Astrocyte (in vitro differentiated cells and primary cell): ENCODE data around the gene ZNF346. TPM values are rescaled to one million over a fixed set of nuclear protein-coding genes. Genes with fewer than 3 reads are reported as not detected.
"Not testable (repeated sequence)": the region's sequence is repeated elsewhere in the genome, so short reads cannot be mapped to it uniquely, and the experiment has no call there.

Experiments used
- DNase-seq: peaks from one replicate; pipeline ENCODE4 v3.0.0-alpha.2; 2010; ENCODE audit warnings: low read depth
- FAIRE-seq: peaks from 2 replicates; lab custom pipeline; 2011; peaks lifted over from hg19 to GRCh38; lab: Jason Lieb, UNC
- H2AFZ ChIP-seq: 2 replicates; pipeline ENCODE4 v1.6.0; 2012; ENCODE audit warnings: low read depth, low read length, inconsistent platforms
- H3K27ac ChIP-seq: 2 replicates; pipeline ENCODE4 v1.5.1; 2011; ENCODE audit warnings: low read depth, low read length, inconsistent platforms
- H3K27me3 ChIP-seq: 2 replicates; pipeline ENCODE4 v1.6.0; 2011; ENCODE audit warnings: low read length, inconsistent platforms; ENCODE audit not compliant: insufficient read depth
- H3K36me3 ChIP-seq: 2 replicates; pipeline ENCODE4 v1.5.1; 2011; ENCODE audit warnings: low read length, inconsistent platforms; ENCODE audit not compliant: insufficient read depth
- H3K4me1 ChIP-seq: 2 replicates; pipeline ENCODE4 v1.5.1; 2011; ENCODE audit warnings: low read length, inconsistent platforms; ENCODE audit not compliant: insufficient read depth
- H3K4me2 ChIP-seq: 2 replicates; pipeline ENCODE4 v1.6.0; 2012; ENCODE audit warnings: low read length, inconsistent platforms
- H3K4me3 ChIP-seq: 2 replicates; pipeline ENCODE4 v1.5.1; 2011; ENCODE audit warnings: low read depth, mild to moderate bottlenecking, low read length, inconsistent platforms; ENCODE audit not compliant: insufficient read depth
- H3K79me2 ChIP-seq: 2 replicates; pipeline ENCODE4 v1.6.0; 2012; ENCODE audit warnings: mild to moderate bottlenecking, low read length, inconsistent platforms; ENCODE audit not compliant: insufficient read depth
- H3K9ac ChIP-seq: 2 replicates; pipeline ENCODE4 v1.6.0; 2012; ENCODE audit warnings: mild to moderate bottlenecking, low read length, inconsistent platforms
- H3K9me3 ChIP-seq: 2 replicates; pipeline ENCODE4 v1.5.1; 2012; ENCODE audit warnings: low read depth, mild to moderate bottlenecking, low read length, inconsistent platforms; ENCODE audit not compliant: insufficient read depth
- H4K20me1 ChIP-seq: 2 replicates; pipeline ENCODE4 v1.6.0; 2012; ENCODE audit warnings: low read length, inconsistent platforms; ENCODE audit not compliant: insufficient read depth
- H3K27ac Mint-ChIP-seq: one replicate; pipeline ENCODE4 v1.8.0; 2021; ENCODE audit warnings: mild to moderate bottlenecking, mixed read lengths; ENCODE audit not compliant: unreplicated experiment
- H3K27me3 Mint-ChIP-seq: one replicate; pipeline ENCODE4 v1.8.0; 2021; ENCODE audit warnings: low read depth, mixed read lengths; ENCODE audit not compliant: unreplicated experiment
- H3K36me3 Mint-ChIP-seq: one replicate; pipeline ENCODE4 v1.8.0; 2021; ENCODE audit warnings: low read depth, mixed read lengths; ENCODE audit not compliant: unreplicated experiment
- H3K4me1 Mint-ChIP-seq: one replicate; pipeline ENCODE4 v1.8.0; 2021; ENCODE audit warnings: low read depth, mixed read lengths; ENCODE audit not compliant: unreplicated experiment
- H3K4me3 Mint-ChIP-seq: one replicate; pipeline ENCODE4 v1.8.0; 2021; ENCODE audit warnings: mild to moderate bottlenecking, moderate library complexity, mixed read lengths; ENCODE audit not compliant: unreplicated experiment
- H3K9me3 Mint-ChIP-seq: one replicate; pipeline ENCODE4 v1.8.0; 2021; ENCODE audit warnings: mild to moderate bottlenecking, mixed read lengths; ENCODE audit not compliant: unreplicated experiment
- CTCF ChIP-seq: IDR thresholded peaks from 2 replicates; pipeline ENCODE4 v1.5.1; 2011; ENCODE audit warnings: low read depth, mild to moderate bottlenecking, inconsistent platforms, low read length, moderate library complexity; ENCODE audit not compliant: insufficient read depth
- EZH2 ChIP-seq: IDR thresholded peaks from 2 replicates; pipeline ENCODE4 v1.6.1; 2012; ENCODE audit warnings: mild to moderate bottlenecking, low read length, inconsistent platforms; ENCODE audit not compliant: insufficient read depth
- total RNA-seq: library from RNA; stranded (reverse); gene quantifications from 2 replicates; pipeline ENCODE4 v1.2.1, GENCODE V29; 2021

ZNF346 gene
- total RNA-seq, 1 donor from 2014 or later: 13.8 TPM

- Mint-ChIP-seq H3K9me3 (no peaks in the 10 kb centered on the region), H3K36me3 (peaks cover 16% of the 10 kb centered on the region), H3K4me3 (no peak overlapping the region), H3K27me3 (no peaks in the 10 kb centered on the region), H3K27ac (no peak overlapping the region), H3K4me1 (no peaks in the 10 kb centered on the region)
- no peak overlapping the region for H3K4me3 ChIP-seq
- H3K9me3 ChIP-seq: no peaks in the 10 kb centered on the region
- no peak overlapping the region for H3K4me2 ChIP-seq
- TF ChIP-seq CTCF: no peak
- no peak for TF ChIP-seq EZH2
- DNase-seq (no peak), FAIRE-seq (no peak)
- H3K79me2 ChIP-seq: peaks cover 8% of the 10 kb centered on the region
- no peak overlapping the region for H3K27ac ChIP-seq
- H4K20me1 ChIP-seq: peaks cover 16% of the 10 kb centered on the region
- no peaks in the 10 kb centered on the region for H3K27me3 ChIP-seq
- H3K4me1 ChIP-seq: no peaks in the 10 kb centered on the region
- no peak overlapping the region for H2AFZ ChIP-seq
- no peak overlapping the region for H3K9ac ChIP-seq
- peaks cover 32% of the 10 kb centered on the region for H3K36me3 ChIP-seq
Observed at GRCh38 chr5:177043958-177044357, 21.5 kb downstream of the ZNF346 start.

GRCh38 chr5:177044641-177045040 lies 22.1 kb downstream of the ZNF346 start:
- no peak overlapping the region for H3K27ac Mint-ChIP-seq
- Histone ChIP-seq H3K79me2 (peaks cover under 1% of the 10 kb centered on the region), H2AFZ (no peak overlapping the region), H4K20me1 (peaks cover 9% of the 10 kb centered on the region), H3K27ac (no peak overlapping the region), H3K9ac (no peak overlapping the region), H3K4me3 (no peak overlapping the region), H3K36me3 (peaks cover 38% of the 10 kb centered on the region), H3K4me1 (no peaks in the 10 kb centered on the region), H3K4me2 (no peak overlapping the region), H3K9me3 (no peaks in the 10 kb centered on the region), H3K27me3 (no peaks in the 10 kb centered on the region)
- no peaks in the 10 kb centered on the region for H3K27me3 Mint-ChIP-seq
- no peaks in the 10 kb centered on the region for H3K4me1 Mint-ChIP-seq
- no peak overlapping the region for H3K4me3 Mint-ChIP-seq
- no peaks in the 10 kb centered on the region for H3K9me3 Mint-ChIP-seq
- FAIRE-seq (no peak), DNase-seq (no peak)
- H3K36me3 Mint-ChIP-seq: peaks cover 16% of the 10 kb centered on the region
- TF ChIP-seq EZH2 (no peak), CTCF (no peak)

- no peak overlapping the region for H3K4me2 ChIP-seq
- H3K4me1 ChIP-seq: no peaks in the 10 kb centered on the region
- Mint-ChIP-seq H3K27me3 (no peaks in the 10 kb centered on the region), H3K4me1 (no peaks in the 10 kb centered on the region), H3K27ac (no peak overlapping the region), H3K4me3 (no peak overlapping the region), H3K36me3 (peaks cover 16% of the 10 kb centered on the region), H3K9me3 (no peaks in the 10 kb centered on the region)
- peaks cover 9% of the 10 kb centered on the region for H4K20me1 ChIP-seq
- H3K9me3 ChIP-seq: no peaks in the 10 kb centered on the region
- DNase-seq: no peak
- peaks cover 41% of the 10 kb centered on the region for H3K36me3 ChIP-seq
- H3K27me3 ChIP-seq: no peaks in the 10 kb centered on the region
- no peak overlapping the region for H3K27ac ChIP-seq
- TF ChIP-seq EZH2 (no peak), CTCF (no peak)
- H3K4me3 ChIP-seq: no peak overlapping the region
- no peaks in the 10 kb centered on the region for H3K79me2 ChIP-seq
- H2AFZ ChIP-seq: no peak overlapping the region
- no peak overlapping the region for H3K9ac ChIP-seq
- no peak for FAIRE-seq
Observed at GRCh38 chr5:177045631-177046030, 23.1 kb downstream of the ZNF346 start.

- FAIRE-seq, H3K9ac ChIP-seq, H3K4me3 Mint-ChIP-seq, H3K27ac Mint-ChIP-seq, H3K9me3 ChIP-seq, H3K4me2 ChIP-seq, H3K36me3 Mint-ChIP-seq, H3K27me3 ChIP-seq, H3K79me2 ChIP-seq, DNase-seq, H3K4me3 ChIP-seq, H4K20me1 ChIP-seq, H2AFZ ChIP-seq, H3K4me1 Mint-ChIP-seq, H3K27me3 Mint-ChIP-seq, H3K27ac ChIP-seq, H3K9me3 Mint-ChIP-seq, H3K4me1 ChIP-seq: not testable (repeated sequence)
- peaks cover 33% of the 10 kb centered on the region for H3K36me3 ChIP-seq
Observed at GRCh38 chr5:177048531-177048930, 26.0 kb downstream of the ZNF346 start.
